HG02885 (cell line): ENCODE results near the gene NUP37.
"Not testable (repeated sequence)": the region's sequence is repeated elsewhere in the genome, so short reads cannot be mapped to it uniquely, and the experiment has no call there.

ENCODE experiments used
- ATAC-seq: cut with Tn5 transposase; IDR thresholded peaks from one replicate; pipeline ENCODE4 v1.9.1; 2021; ENCODE audit warnings: mild to moderate bottlenecking; ENCODE audit not compliant: unreplicated experiment, poor library complexity

The NUP37 gene

GRCh38 chr12:102119674-102120563 lies at the start of gene NUP37, which contains the start of gene PARPBP:
Gene NUP37, minus strand, starts transcription at chr12:102120114. Its CDS starts 1,596 bp downstream, at chr12:102118518.
Gene PARPBP, plus strand, starts transcription at chr12:102120183. Its CDS starts 3,706 bp downstream, at chr12:102123889.
- ATAC-seq = peak; percentile 96

- peak; percentile 72 for ATAC-seq
Measured at GRCh38 chr12:102167821-102168604, 48.1 kb upstream of the NUP37 start.

GRCh38 chr12:102163383-102163782 lies 43.5 kb upstream of the NUP37 start:
- ATAC-seq = no peak

- ATAC-seq = not testable (repeated sequence)
Measured at GRCh38 chr12:102155206-102155605, 35.3 kb upstream of the NUP37 start.

GRCh38 chr12:102147062-102147587 lies 27.2 kb upstream of the NUP37 start:
- ATAC-seq = not testable (repeated sequence)

- ATAC-seq = no peak
Measured at GRCh38 chr12:102144221-102144620, 24.3 kb upstream of the NUP37 start.

- not testable (repeated sequence) for ATAC-seq
Measured at GRCh38 chr12:102142866-102143373, 23.0 kb upstream of the NUP37 start.

- not testable (repeated sequence) for ATAC-seq
Measured at GRCh38 chr12:102137619-102138018, 17.7 kb upstream of the NUP37 start.

GRCh38 chr12:102131442-102131841 lies 11.5 kb upstream of the NUP37 start:
- not testable (repeated sequence) for ATAC-seq

- not testable (repeated sequence) for ATAC-seq
Measured at GRCh38 chr12:102130720-102131119, 10.8 kb upstream of the NUP37 start.

- not testable (repeated sequence) for ATAC-seq
Measured at GRCh38 chr12:102121328-102121727, 1.4 kb upstream of the NUP37 start.

GRCh38 chr12:102120886-102121285 lies 972 bp upstream of the NUP37 start:
- ATAC-seq = no peak

- peak; percentile 1 for ATAC-seq
Measured at GRCh38 chr12:102120564-102120873, 605 bp upstream of the NUP37 start.

- no peak for ATAC-seq
Measured at GRCh38 chr12:102118874-102119273, 1.0 kb downstream of the NUP37 start.

GRCh38 chr12:102116392-102116791 lies 3.5 kb downstream of the NUP37 start:
- ATAC-seq = no peak

GRCh38 chr12:102114212-102114611 lies 5.7 kb downstream of the NUP37 start:
- no peak for ATAC-seq

- no peak for ATAC-seq
Measured at GRCh38 chr12:102110782-102111181, 9.1 kb downstream of the NUP37 start.

- no peak for ATAC-seq
Measured at GRCh38 chr12:102107970-102108369, 11.9 kb downstream of the NUP37 start.

GRCh38 chr12:102106905-102107304 lies 13.0 kb downstream of the NUP37 start:
- ATAC-seq = no peak

GRCh38 chr12:102096855-102097254 lies 23.1 kb downstream of the NUP37 start:
- ATAC-seq = no peak
